Natural killer cell (primary cell): ENCODE data around the gene ULK4. TPM values are rescaled to one million over a fixed set of nuclear protein-coding genes. Genes with fewer than 3 reads are reported as not detected.

Experiments
- ATAC-seq, 3 donors: fragments of 150-1000 bp in 2 of 3; fragments of 200-7000 bp in 1 of 3; cut with Tn5 transposase; 1 replicate in 1 of 3; 2 replicates in 2 of 3; pipeline ENCODE4 v1.10.0; 2021; ENCODE audit warnings: mild to moderate bottlenecking in 2 of 3, moderate library complexity in 2 of 3
- DNase-seq, 2 donors: peaks; one replicate each; pipeline versions ENCODE4 v3.0.0 to v3.0.0-alpha.2; 2013 to 2021; ENCODE audit warnings: mixed read lengths in 1 of 2
- H3K27ac ChIP-seq: one replicate; pipeline ENCODE4 v1.5.1; 2013; ENCODE audit warnings: mild to moderate bottlenecking, low read length
- H3K27me3 ChIP-seq: one replicate; pipeline ENCODE4 v1.6.1; 2013; ENCODE audit warnings: low read length; ENCODE audit not compliant: control insufficient read depth, insufficient read depth
- H3K36me3 ChIP-seq: one replicate; pipeline ENCODE4 v1.6.1; 2013; ENCODE audit warnings: low read length; ENCODE audit not compliant: control insufficient read depth, insufficient read depth
- H3K4me1 ChIP-seq: one replicate; pipeline ENCODE4 v1.6.1; 2013; ENCODE audit warnings: low read length; ENCODE audit not compliant: control insufficient read depth, insufficient read depth
- H3K4me3 ChIP-seq: one replicate; pipeline ENCODE4 v1.5.1; 2013; ENCODE audit warnings: low read length
- H3K9me3 ChIP-seq: one replicate; pipeline ENCODE4 v1.6.1; 2013; ENCODE audit warnings: low read length; ENCODE audit not compliant: control insufficient read depth, insufficient read depth
- H3K27ac Mint-ChIP-seq, 2 donors: one replicate each; pipeline ENCODE4 v1.8.0; 2022; ENCODE audit warnings: mild to moderate bottlenecking in 2 of 2, mixed read lengths in 2 of 2, moderate library complexity in 1 of 2
- H3K27me3 Mint-ChIP-seq, 2 donors: one replicate each; pipeline ENCODE4 v1.8.0; 2022; ENCODE audit warnings: low read depth in 2 of 2, mixed read lengths in 2 of 2
- H3K36me3 Mint-ChIP-seq: one replicate; pipeline ENCODE4 v1.8.0; 2022; ENCODE audit warnings: mixed read lengths
- H3K4me1 Mint-ChIP-seq, 2 donors: one replicate each; pipeline ENCODE4 v1.8.0; 2022; ENCODE audit warnings: mixed read lengths in 2 of 2
- H3K4me3 Mint-ChIP-seq: one replicate; pipeline ENCODE4 v1.8.0; 2022; ENCODE audit warnings: mild to moderate bottlenecking, moderate library complexity, mixed read lengths
- H3K9me3 Mint-ChIP-seq, 2 donors: one replicate each; pipeline ENCODE4 v1.8.0; 2022; ENCODE audit warnings: mixed read lengths in 2 of 2
- WGBS: methylation state at CpG from one replicate; pipeline ENCODE4 v1.1.7; 2013; ENCODE audit warnings: missing lambda C conversion rate; ENCODE audit not compliant: insufficient coverage; 5-methylcytosine and 5-hydroxymethylcytosine counted together
- intact Hi-C: fragments of 100-400 bp; cut with micrococcal nuclease; formaldehyde crosslinking; loops from one replicate; pipeline ENCODE4 v1.14.2; 2022
- total RNA-seq, 4 donors: library from RNA; stranded (reverse); fragments of 120-200 nt in 1 of 4; gene quantifications; one replicate each; pipeline versions ENCODE4 v1.2.3 to v1.2.4, GENCODE V29; 2013 to 2022
- TF ChIP-seq, protein P1 (sequence below): fragments of 200-600 bp; IDR thresholded peaks from one replicate; pipeline ENCODE4 v1.8.0; 2022; ENCODE audit warnings: antibody characterized with exemption

Gene ULK4
- total RNA-seq, 3 donors from 2014 or later (not counting 1 experiment from before 2014, with no cell fraction given): 19.2 to 25.7 (median 21.2) TPM

DNA sequence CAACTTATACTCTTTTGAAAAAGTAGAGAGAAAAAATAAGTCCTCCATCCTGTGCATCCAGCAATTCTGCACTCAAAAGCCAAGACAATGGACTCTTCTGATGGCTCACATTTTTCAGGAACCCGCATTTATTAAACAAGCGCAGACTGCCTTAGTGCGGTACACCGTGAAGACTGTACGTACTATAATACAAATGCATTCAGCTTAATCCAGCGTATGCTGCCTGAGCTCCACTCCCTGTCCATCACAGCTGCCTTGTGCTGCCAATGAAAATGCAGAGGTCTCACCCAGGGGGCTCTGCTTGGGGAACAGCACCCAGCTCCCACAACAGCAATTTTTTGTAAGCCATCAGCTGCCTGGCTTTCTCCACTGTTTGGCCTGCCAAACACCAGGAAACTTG lies 350.9 kb downstream of the ULK4 start:
- TF ChIP-seq, protein P1, sequence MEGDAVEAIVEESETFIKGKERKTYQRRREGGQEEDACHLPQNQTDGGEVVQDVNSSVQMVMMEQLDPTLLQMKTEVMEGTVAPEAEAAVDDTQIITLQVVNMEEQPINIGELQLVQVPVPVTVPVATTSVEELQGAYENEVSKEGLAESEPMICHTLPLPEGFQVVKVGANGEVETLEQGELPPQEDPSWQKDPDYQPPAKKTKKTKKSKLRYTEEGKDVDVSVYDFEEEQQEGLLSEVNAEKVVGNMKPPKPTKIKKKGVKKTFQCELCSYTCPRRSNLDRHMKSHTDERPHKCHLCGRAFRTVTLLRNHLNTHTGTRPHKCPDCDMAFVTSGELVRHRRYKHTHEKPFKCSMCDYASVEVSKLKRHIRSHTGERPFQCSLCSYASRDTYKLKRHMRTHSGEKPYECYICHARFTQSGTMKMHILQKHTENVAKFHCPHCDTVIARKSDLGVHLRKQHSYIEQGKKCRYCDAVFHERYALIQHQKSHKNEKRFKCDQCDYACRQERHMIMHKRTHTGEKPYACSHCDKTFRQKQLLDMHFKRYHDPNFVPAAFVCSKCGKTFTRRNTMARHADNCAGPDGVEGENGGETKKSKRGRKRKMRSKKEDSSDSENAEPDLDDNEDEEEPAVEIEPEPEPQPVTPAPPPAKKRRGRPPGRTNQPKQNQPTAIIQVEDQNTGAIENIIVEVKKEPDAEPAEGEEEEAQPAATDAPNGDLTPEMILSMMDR: no peak
- Mint-ChIP-seq H3K4me3 (no peak overlapping the region), H3K27ac (no peak overlapping the region), H3K4me1 (no peaks in the 10 kb centered on the region), H3K27me3 (no peaks in the 10 kb centered on the region), H3K9me3 (no peaks in the 10 kb centered on the region), H3K36me3 (no peaks in the 10 kb centered on the region)
- DNase-seq (no peak), ATAC-seq (no peak)
- no peaks in the 10 kb centered on the region for H3K27me3 ChIP-seq
- 97% methylated on average over 6 of the region's 6 CpGs for WGBS
- intact Hi-C loops: no loop called here
- no peak overlapping the region for H3K27ac ChIP-seq
- H3K9me3 ChIP-seq: no peaks in the 10 kb centered on the region
- no peaks in the 10 kb centered on the region for H3K36me3 ChIP-seq
- H3K4me1 ChIP-seq: no peaks in the 10 kb centered on the region
- H3K4me3 ChIP-seq: no peak overlapping the region

DNA sequence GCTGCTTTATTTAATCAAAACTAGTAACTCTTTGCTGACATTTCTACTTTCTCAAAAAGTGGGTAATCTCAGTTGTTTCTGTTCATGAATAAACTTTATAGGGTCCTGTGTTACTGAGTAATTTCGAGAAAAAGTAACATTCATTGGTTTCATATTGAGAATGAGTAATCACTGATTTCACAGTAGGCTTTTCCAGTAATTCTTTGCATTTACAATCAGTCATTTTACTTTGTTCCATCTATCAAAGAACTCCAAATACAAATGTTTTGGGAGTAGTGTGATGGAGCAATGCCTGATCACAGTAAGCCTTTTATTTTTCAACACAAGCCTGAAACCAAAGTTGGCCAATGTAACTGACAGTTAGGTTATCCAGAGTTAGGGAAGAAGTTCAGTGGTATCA lies 353.6 kb downstream of the ULK4 start:
- H3K36me3 Mint-ChIP-seq: no peaks in the 10 kb centered on the region
- no peak overlapping the region for H3K4me3 Mint-ChIP-seq
- DNase-seq (no peak), ATAC-seq (no peak)
- H3K9me3 ChIP-seq: no peaks in the 10 kb centered on the region
- no peaks in the 10 kb centered on the region for H3K9me3 Mint-ChIP-seq
- H3K4me1 ChIP-seq: no peaks in the 10 kb centered on the region
- intact Hi-C loops: no loop called here
- WGBS: no CpG with 5 or more reads among the region's 1 CpG
- no peaks in the 10 kb centered on the region for H3K27me3 ChIP-seq
- H3K27ac ChIP-seq: no peak overlapping the region
- TF ChIP-seq, protein P1: no peak
- H3K4me3 ChIP-seq: no peak overlapping the region
- peaks cover 0 to 4% of the 10 kb centered on the region in 2 donors for H3K4me1 Mint-ChIP-seq
- no peak overlapping the region for H3K27ac Mint-ChIP-seq
- H3K36me3 ChIP-seq: no peaks in the 10 kb centered on the region
- no peaks in the 10 kb centered on the region for H3K27me3 Mint-ChIP-seq

GRCh38 chr3:41603807-41604206 lies 358.1 kb downstream of the ULK4 start:
- Histone ChIP-seq H3K36me3 (no peaks in the 10 kb centered on the region), H3K27ac (no peak overlapping the region), H3K4me3 (no peak overlapping the region), H3K9me3 (no peaks in the 10 kb centered on the region), H3K27me3 (no peaks in the 10 kb centered on the region), H3K4me1 (no peaks in the 10 kb centered on the region)
- ATAC-seq (no peak), DNase-seq (no peak)
- WGBS: no CpG with 5 or more reads among the region's 1 CpG
- no peaks in the 10 kb centered on the region for H3K27me3 Mint-ChIP-seq
- H3K27ac Mint-ChIP-seq: no peak overlapping the region
- H3K36me3 Mint-ChIP-seq: no peaks in the 10 kb centered on the region
- TF ChIP-seq, protein P1: no peak
- no peak overlapping the region for H3K4me3 Mint-ChIP-seq
- intact Hi-C loops: no loop called here
- H3K9me3 Mint-ChIP-seq: no peaks in the 10 kb centered on the region
- peaks cover 0 to 22% of the 10 kb centered on the region in 2 donors for H3K4me1 Mint-ChIP-seq

DNA sequence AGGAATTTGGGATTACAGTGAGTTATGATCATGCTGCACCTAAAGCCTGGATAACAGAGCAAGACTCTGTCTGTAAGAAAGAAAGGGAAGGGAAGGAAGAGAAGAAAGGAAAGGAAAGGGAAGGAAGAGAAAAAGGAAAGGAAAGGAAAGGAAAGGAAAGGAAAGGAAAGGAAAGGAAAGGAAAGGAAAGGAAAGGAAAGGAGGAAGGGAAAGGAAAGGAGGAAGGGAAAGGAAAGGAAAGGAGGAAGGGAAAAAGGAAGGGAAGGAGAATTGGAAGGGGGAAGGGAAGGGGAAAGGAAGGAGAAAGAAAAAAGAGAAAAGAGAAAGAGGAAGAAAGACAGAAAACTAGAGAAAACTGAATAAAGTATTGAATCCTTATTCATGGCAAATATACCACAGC lies 359.8 kb downstream of the ULK4 start:
- no peaks in the 10 kb centered on the region for H3K9me3 Mint-ChIP-seq
- H3K4me3 Mint-ChIP-seq: no peak overlapping the region
- H3K27ac ChIP-seq: no peak overlapping the region
- no peaks in the 10 kb centered on the region for H3K27me3 ChIP-seq
- intact Hi-C loops: no loop called here
- no peak overlapping the region for H3K27ac Mint-ChIP-seq
- no peaks in the 10 kb centered on the region for H3K27me3 Mint-ChIP-seq
- H3K36me3 Mint-ChIP-seq: no peaks in the 10 kb centered on the region
- H3K4me1 ChIP-seq: no peaks in the 10 kb centered on the region
- no peaks in the 10 kb centered on the region for H3K36me3 ChIP-seq
- H3K4me1 Mint-ChIP-seq: peaks cover 0 to 22% of the 10 kb centered on the region in 2 donors
- ATAC-seq (no peak), DNase-seq (no peak)
- H3K9me3 ChIP-seq: no peaks in the 10 kb centered on the region
- no peak overlapping the region for H3K4me3 ChIP-seq
- TF ChIP-seq, protein P1: no peak
